Mucosa of stomach (tissue), 1 donor: ENCODE results near the gene M1AP.

Experiments used
- H3K27me3 ChIP-seq: one replicate; pipeline ENCODE4 v1.7.0; 2013; ENCODE audit warnings: mild to moderate bottlenecking, low read length; ENCODE audit not compliant: control insufficient read depth, insufficient read depth
- H3K36me3 ChIP-seq: one replicate; pipeline ENCODE4 v1.7.0; 2013; ENCODE audit warnings: low read length; ENCODE audit not compliant: control insufficient read depth, insufficient read depth
- H3K4me1 ChIP-seq: one replicate; pipeline ENCODE4 v1.7.0; 2013; ENCODE audit warnings: mild to moderate bottlenecking, low read length; ENCODE audit not compliant: control insufficient read depth, insufficient read depth
- H3K4me3 ChIP-seq: one replicate; pipeline ENCODE4 v1.7.0; 2013; ENCODE audit warnings: low read length
- H3K9ac ChIP-seq: one replicate; pipeline ENCODE4 v1.7.0; 2013; ENCODE audit warnings: mild to moderate bottlenecking, low read length, moderate library complexity
- H3K9me3 ChIP-seq: one replicate; pipeline ENCODE4 v1.7.0; 2013; ENCODE audit warnings: mild to moderate bottlenecking, low read length, moderate library complexity; ENCODE audit not compliant: control insufficient read depth
- donor health status: Pancreatic carcinoma.

M1AP gene

DNA sequence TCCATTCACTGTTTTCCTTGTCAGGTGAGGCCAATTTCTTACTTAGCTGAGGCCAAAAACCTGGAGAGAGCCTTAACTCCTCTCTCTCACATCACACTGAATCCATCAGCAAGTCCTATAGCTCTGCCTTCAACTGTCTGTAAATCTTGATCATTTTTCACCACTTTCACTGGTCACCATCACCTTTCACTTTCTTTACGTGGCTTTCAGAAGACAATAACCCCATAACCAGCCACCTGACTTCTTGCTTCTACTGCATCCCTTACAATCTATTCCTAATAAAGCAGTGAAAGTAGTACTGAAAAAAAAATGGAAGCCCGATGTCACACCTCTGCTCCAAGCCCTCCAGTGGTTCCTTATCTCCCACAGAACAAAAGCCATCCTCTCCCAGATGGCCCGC is 102.1 kb downstream of the M1AP start:
- Histone ChIP-seq H3K4me3 (no peak overlapping the region), H3K9me3 (no peaks in the 10 kb centered on the region), H3K4me1 (peaks cover 11% of the 10 kb centered on the region), H3K36me3 (no peaks in the 10 kb centered on the region), H3K27me3 (peaks cover 8% of the 10 kb centered on the region), H3K9ac (no peak overlapping the region)

DNA sequence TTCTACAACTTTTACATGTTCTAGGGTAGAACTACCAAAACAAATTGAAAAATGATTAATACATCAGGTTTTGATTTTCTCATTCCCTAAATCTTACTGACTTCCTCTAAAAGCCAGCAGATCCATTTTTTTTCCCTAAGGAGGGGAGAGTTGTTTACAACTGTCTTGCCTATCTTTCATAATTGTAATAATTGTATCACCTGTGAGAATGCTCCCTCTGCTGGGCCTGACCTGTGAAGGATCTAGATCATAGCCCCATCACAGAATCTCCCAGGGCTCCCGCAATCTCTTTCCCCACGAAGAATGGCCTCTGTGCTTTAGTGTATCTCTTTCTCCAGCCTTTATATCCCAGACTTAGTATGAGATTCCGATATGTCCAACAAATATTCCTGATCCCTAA is 103.5 kb downstream of the M1AP start:
- no peaks in the 10 kb centered on the region for H3K36me3 ChIP-seq
- peaks cover 2% of the 10 kb centered on the region for H3K27me3 ChIP-seq
- no peak overlapping the region for H3K4me3 ChIP-seq
- no peaks in the 10 kb centered on the region for H3K9me3 ChIP-seq
- peaks cover 6% of the 10 kb centered on the region for H3K4me1 ChIP-seq
- H3K9ac ChIP-seq = no peak overlapping the region

DNA sequence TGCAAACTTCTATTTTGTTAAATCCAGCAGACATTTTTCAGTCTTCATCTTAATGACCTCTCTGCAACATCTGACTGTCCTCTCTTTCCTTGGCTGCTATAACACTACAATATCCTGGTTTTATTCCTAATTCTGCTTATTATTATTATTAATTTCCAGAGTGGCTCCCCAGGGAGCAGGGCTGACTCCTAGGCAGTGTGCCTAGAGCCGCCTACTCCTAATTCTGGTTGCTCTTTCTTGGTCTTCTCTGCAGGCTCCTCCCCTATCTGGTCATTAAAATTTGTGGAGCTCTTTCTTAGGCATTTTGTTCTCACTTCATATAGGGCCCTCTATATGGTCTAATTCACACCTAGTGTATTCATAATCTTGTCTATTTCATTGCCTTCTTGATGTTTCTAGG is 105.2 kb downstream of the M1AP start:
- Histone ChIP-seq H3K4me1 (no peaks in the 10 kb centered on the region), H3K9ac (no peak overlapping the region), H3K4me3 (no peak overlapping the region), H3K36me3 (no peaks in the 10 kb centered on the region), H3K27me3 (no peaks in the 10 kb centered on the region), H3K9me3 (no peaks in the 10 kb centered on the region)

DNA sequence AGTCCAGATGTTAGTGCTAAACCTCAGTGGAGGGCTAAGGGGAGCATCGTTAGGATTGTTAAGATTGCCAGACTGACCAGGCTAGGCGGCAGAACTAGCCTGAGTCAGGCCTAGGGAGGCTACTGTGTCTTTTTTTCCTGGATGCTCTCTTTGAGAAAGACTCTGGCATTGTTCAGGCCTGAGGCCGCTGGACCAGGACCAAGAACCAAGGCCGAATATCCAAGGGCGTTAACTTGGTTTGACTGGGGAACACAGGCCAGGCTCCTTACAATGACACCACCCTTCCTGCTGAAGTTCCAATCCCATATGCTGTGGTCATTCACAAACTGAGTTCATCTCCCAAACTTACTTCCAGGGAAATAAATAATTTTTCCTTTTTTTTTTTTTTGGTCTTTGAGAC is 107.8 kb downstream of the M1AP start:
- H3K9ac ChIP-seq = no peak overlapping the region
- H3K9me3 ChIP-seq = no peaks in the 10 kb centered on the region
- H3K4me3 ChIP-seq = no peak overlapping the region
- no peaks in the 10 kb centered on the region for H3K4me1 ChIP-seq
- H3K27me3 ChIP-seq = no peaks in the 10 kb centered on the region
- H3K36me3 ChIP-seq = no peaks in the 10 kb centered on the region

DNA sequence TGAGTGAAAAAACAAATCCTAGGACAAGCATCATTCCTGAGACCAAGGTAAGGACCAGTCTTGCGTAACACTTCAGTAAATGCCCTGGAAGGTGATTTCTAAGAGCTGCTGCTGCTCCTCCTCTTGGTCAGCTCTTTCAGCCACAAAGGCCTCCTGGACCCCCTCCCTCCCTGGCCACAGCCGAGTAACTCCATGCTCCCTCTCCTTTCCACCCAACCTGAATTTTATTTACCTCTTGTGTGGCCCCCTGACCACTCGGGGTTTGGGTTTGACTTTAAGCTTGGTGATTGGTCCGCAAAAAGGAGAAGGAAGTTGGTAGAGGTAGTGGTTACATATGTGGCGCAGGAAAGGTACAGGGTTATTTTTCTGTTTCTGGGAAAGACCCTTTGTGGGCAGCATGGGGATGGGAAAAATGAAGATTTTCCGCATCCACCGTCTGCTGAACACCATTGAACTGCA is 109.2 kb downstream of the M1AP start:
- Histone ChIP-seq H3K36me3 (no peaks in the 10 kb centered on the region), H3K27me3 (no peaks in the 10 kb centered on the region), H3K4me3 (no peak overlapping the region), H3K9ac (no peak overlapping the region), H3K4me1 (no peaks in the 10 kb centered on the region), H3K9me3 (no peaks in the 10 kb centered on the region)

DNA sequence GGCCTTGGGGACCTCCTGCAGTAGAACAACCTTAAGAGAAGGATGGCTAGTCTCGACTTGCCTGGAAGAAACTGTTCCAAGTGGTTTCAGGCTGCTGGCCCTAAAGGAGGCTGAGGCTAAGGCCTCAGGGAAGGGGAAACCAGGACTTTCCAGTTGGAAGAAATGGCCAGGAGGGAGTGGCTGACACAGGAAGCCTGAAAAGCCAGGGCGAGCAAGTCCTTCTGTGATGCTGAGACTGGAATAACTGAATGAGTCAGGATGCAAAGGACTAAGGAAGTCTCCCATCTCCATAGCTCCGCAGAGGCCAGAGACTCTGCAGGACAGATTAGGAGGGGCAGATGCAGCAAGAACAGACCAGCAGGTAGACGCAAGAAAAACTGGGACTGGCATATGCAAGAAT is 111.0 kb downstream of the M1AP start:
- Histone ChIP-seq H3K9ac (no peak overlapping the region), H3K9me3 (no peaks in the 10 kb centered on the region), H3K4me1 (no peaks in the 10 kb centered on the region), H3K4me3 (no peak overlapping the region), H3K36me3 (no peaks in the 10 kb centered on the region), H3K27me3 (no peaks in the 10 kb centered on the region)

DNA sequence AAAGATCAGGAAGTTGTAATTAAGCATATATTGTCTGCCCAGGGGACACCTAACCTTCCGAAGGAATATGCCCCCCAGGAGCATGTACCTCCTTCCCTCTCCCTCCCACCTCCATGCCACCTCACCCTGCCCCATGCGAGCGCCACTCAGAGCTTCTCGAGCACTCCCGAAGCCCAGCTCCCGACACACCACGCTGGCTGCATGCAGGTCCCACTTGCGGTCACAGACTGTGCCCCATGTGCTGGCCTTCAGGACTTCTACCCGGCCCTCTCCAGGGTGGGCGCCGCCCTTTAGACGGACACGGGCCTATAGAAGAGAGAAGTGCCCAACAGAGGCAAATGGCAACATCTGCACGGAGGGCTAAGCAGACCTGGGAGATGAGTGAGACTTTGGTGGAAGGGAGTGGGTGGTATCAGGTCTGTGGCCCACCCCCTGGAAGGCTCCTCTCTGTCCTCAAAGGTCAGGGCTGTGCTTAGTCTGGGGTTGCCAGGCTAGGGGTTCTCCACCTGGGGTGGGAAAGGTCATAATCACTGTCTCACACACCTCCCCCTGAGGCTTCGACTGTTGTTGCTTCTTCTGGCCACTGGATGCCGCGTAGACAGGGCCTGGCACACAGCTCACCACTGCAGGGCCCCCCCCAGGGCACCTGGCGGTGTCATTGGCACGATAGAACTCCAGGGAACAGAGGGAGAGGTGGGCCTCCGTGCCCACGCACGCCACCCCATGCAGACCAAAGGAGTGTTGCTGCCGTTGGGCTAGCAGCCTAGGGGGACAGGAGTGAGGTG is 111.8 kb downstream of the M1AP start:
- Histone ChIP-seq H3K4me3 (no peak overlapping the region), H3K9ac (no peak overlapping the region), H3K9me3 (no peaks in the 10 kb centered on the region), H3K4me1 (peaks cover 3% of the 10 kb centered on the region), H3K36me3 (no peaks in the 10 kb centered on the region), H3K27me3 (no peaks in the 10 kb centered on the region)

DNA sequence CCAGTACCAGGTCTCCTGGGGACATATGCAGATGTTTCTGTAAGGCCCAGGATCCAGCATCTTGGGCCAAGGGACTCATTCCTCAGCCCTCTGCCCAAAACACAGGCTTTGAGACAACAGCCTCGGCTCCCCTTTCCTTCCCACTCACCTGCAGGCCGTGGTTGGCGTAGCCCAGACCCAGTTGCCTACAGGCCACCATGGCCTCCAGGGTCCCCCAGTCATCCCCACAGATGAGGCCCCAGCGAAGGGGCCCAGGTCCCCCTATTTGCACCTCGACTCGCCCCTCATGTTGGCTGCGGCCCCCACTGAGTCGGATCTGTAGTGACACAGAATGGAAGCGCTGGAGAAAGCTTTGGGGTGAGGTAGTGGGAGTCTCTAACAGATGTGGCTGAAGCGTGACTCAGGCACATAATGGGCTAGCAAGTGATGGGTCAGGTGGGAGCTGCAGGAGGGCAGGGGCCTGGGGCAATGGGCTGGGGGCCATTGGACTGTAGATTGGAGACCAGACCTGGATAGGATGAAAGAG is 112.6 kb downstream of the M1AP start:
- no peaks in the 10 kb centered on the region for H3K9me3 ChIP-seq
- no peak overlapping the region for H3K4me3 ChIP-seq
- H3K9ac ChIP-seq = no peak overlapping the region
- H3K27me3 ChIP-seq = no peaks in the 10 kb centered on the region
- peaks cover 11% of the 10 kb centered on the region for H3K4me1 ChIP-seq
- H3K36me3 ChIP-seq = no peaks in the 10 kb centered on the region

DNA sequence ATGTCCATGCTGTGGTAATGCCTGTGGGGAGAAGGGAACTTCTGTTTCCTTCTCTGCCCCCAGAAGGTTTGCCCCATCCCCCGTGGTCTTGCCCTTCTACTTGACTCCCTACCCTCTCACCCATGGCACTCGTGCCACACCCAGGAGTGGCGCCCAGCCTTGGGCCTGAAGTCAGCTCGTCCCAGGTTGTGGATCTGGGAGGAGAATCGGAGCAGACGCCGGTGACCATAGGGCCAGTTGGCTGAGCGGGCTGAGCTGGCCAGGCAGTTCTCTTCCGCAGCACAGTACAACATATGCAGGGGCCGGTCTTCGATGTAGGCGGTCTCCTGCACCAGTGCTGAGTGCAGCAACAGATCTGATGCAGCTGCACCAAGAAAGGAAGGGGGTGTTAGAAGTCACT is 113.7 kb downstream of the M1AP start:
- H3K27me3 ChIP-seq = no peaks in the 10 kb centered on the region
- H3K36me3 ChIP-seq = no peaks in the 10 kb centered on the region
- H3K4me3 ChIP-seq = no peak overlapping the region
- peaks cover 11% of the 10 kb centered on the region for H3K4me1 ChIP-seq
- no peak overlapping the region for H3K9ac ChIP-seq
- H3K9me3 ChIP-seq = no peaks in the 10 kb centered on the region

DNA sequence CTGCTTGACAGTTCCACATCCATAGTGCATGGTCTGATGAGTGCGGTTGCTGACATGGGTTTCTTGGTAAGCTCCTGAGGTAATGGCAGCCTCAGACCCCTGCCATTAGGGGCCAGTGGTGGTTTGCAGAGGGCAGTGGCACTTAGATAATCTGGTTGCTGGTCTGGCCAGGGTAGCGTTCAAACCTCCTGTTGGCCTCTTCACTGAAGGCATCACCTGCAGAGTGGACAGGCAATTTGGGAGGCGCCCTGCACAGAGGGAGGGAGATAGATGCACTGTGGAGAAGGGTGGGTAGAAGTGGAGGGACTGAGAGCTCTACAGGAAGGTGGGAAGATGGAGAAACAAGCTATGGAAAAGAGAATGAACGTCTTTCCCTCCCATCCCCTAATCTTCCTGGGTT is 114.7 kb downstream of the M1AP start:
- H3K36me3 ChIP-seq = no peaks in the 10 kb centered on the region
- H3K4me3 ChIP-seq = no peak overlapping the region
- H3K4me1 ChIP-seq = peaks cover 16% of the 10 kb centered on the region
- H3K9me3 ChIP-seq = no peaks in the 10 kb centered on the region
- no peaks in the 10 kb centered on the region for H3K27me3 ChIP-seq
- no peak overlapping the region for H3K9ac ChIP-seq

DNA sequence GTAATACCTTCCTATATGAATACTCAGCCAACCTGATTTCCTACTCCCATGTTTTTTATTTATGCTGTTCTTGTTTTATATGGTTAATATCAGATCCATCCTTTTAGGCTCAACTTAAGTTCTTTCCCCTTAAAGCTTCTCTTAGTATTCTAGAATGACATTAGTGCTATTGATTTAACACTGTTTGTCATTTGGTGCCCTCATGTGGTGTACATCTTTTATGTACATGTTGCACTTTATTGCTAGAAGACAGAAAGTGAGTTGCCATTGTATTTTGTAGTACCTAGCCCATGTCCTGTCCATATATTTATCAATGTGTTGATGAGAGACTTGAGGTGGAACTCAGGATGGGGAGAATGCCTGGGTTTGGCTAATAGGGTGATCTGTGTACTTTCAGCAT is 115.9 kb downstream of the M1AP start:
- peaks cover 8% of the 10 kb centered on the region for H3K36me3 ChIP-seq
- peaks cover 25% of the 10 kb centered on the region for H3K4me1 ChIP-seq
- no peak overlapping the region for H3K4me3 ChIP-seq
- no peaks in the 10 kb centered on the region for H3K9me3 ChIP-seq
- H3K27me3 ChIP-seq = no peaks in the 10 kb centered on the region
- no peak overlapping the region for H3K9ac ChIP-seq

DNA sequence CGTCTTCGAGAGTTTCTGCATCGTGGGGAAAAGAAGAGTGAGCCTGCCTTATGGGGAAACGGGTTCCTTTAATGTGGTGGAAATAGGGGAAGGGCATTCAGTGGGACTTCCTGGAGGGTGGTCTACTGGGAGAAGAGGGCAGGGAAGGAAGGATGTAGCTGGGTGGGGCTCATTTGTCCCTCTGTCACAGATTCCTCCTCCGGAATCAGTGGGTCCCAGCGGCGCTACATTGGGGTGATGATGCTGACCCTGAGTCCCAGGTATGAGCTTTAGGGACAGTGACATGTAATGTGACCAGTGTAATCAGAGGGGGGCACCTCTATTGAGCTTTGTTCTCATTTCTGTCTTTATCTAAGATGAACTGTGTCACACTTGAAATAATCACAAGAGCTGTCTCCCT is 116.5 kb downstream of the M1AP start:
- Histone ChIP-seq H3K9ac (no peak overlapping the region), H3K9me3 (no peaks in the 10 kb centered on the region), H3K36me3 (peaks cover 13% of the 10 kb centered on the region), H3K27me3 (no peaks in the 10 kb centered on the region), H3K4me3 (no peak overlapping the region), H3K4me1 (peaks cover 25% of the 10 kb centered on the region)
